NCI-H2196 (cell line): ENCODE data around the gene CROCC2.

Experiments used
- DNase-seq: peaks from one replicate; lab custom pipeline; 2025; ENCODE audit not compliant: unreplicated experiment; lab: John Stamatoyannopoulos, UW

The CROCC2 gene

GRCh38 chr2:241033994-241034393, 127.9 kb downstream of the CROCC2 start:
- no peak for DNase-seq

DNA sequence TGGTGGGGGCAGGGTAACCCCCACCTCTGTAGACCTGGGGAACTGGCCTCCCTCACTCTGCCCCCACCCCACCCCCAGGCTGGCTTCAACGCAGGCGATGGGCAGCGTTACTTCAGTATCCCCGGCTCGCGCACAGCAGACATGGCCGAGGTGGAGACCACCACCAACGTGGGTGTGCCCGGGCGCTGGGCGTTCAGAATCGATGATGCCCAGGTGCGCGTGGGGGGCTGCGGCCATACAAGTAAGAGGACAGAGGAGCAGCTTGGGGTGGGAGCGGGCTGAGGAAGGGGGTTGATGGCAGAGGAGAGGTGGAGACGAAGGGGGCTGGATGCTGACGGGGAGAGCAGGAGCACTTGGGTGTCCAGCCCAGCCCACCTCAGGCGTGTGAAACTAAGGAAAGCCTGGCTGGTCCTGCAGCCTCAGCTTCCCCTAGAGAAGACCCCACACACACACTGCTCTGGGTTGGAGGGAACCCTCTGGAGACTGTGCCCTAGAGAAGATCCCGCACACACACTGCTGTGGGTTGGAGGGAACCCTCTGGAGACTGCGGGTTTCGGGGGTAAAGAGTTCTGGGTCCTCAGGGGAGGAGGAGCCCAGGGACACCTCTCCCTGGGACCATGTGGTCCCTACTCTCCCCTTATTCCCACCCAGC, 128.5 kb downstream of the CROCC2 start:
- DNase-seq, result no peak

GRCh38 chr2:241035142-241035817, 129.1 kb downstream of the CROCC2 start:
- DNase-seq, result no peak

DNA sequence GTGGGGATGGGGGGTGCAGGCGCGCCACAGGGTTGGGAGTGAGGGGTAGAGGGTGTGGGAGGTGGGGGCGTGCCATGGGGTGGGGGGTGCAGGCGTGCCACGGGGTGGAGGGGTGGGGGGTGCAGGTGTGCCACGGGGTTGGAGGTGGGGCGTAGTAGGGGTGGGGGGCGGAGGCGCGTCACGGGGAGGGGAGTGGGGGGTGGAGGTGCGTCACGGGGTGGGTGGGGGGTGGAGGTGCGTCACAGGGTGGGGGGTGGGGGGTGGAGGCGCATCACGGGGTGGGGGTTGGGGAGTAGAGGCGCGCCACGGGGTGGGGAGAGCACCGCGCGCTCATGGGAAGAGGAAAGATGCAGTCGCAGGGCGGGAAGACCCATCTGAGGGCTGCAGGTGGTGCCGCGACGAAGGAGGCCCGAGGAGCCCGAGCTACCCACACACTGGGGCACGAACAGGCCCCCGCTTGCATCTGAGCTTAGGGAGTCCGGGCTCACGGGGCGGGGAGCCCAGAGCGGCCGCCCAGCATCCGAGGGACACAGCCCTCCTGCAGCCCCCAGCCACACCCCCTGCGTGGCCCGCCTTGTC, 129.8 kb downstream of the CROCC2 start:
- DNase-seq, result no peak

DNA sequence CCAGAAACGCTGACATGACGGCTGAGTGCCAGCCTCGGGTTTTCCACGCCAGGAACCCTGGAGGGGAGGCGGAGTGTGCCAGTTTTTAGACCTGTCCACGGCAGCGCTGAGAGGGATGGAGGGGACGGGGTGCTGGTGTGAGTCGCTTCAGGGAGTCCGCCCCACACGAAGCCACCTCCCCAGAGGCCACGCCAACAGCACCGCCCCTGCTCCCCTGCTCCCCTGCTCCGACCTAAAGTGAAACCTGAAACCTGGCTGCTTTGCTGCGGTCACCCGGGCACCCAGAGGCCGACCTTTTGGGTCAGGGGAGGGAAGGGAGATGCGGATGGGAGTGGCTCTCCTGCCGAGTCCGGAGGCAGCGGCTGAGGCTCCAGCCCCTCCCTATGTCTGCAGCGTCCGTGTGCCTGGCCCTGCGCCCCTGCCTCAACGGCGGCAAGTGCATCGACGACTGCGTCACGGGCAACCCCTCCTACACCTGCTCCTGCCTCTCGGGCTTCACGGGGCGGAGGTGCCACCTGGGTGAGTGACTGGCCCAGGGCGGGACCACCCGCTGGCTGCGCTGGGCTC, 130.3 kb downstream of the CROCC2 start:
- DNase-seq, result peak; percentile 18

- DNase-seq, result no peak
Observed at GRCh38 chr2:241036964-241037421, 130.9 kb downstream of the CROCC2 start.

- DNase-seq, result no peak
Observed at GRCh38 chr2:241037498-241037897, 131.4 kb downstream of the CROCC2 start.

DNA sequence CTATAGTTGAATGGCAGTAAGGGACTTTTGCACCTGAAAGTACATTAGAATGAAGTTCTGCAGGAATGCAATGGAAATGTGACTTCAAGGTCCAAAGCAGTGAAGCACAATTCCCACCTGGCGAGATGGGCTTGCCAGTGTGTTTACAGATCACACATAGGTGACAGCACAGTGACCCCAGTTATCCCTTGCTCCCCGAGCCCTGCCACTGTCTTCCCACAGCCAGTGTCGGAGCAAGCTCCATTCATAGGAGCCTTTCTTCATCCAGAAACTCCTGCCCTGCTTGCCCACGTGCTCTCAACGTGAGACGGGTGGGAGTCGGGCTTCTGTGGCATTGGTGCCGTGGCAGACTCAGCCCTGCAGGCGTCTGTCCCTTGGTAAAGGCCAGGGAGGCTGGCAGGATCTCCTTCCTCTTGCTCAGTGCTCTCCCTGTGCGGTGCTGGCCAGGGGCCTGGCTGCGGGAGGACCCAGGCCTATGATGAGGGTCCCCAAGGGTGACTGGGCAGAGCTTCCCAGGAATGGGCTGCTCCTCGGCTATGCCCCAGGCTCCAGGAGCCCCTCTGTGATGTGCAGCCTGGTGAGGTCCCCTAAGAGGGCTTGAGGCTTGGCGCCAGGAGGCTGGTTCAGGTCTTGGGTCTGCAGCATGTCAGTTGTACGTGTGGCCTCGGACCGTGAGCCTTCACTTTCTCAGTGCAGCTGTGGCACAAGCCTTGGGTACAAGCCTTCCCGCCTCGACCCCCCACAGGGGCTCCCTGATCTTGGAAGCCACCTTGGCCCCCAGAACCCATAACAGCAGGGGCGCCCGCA, 132.4 kb downstream of the CROCC2 start:
- DNase-seq, result no peak

DNA sequence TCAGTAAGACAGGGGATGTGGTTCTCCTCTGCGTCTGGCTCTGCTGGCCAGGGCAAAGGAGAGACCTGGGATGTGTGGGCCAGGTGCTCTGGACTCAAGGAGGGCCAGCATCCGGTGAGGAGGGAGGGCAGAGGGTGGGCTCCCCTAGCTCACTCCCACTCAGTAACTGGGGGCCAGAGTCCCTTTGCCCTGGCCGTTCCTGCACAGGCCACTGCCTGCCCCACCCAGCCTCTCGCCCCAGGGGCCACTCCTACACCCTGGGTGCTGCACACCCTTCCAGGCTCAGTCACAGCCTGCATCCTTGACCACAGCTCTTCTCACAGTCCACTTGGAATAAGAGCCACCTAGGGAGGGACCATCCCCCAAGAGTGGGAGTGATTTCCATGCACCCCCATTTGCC, 133.3 kb downstream of the CROCC2 start:
- no peak for DNase-seq

DNA sequence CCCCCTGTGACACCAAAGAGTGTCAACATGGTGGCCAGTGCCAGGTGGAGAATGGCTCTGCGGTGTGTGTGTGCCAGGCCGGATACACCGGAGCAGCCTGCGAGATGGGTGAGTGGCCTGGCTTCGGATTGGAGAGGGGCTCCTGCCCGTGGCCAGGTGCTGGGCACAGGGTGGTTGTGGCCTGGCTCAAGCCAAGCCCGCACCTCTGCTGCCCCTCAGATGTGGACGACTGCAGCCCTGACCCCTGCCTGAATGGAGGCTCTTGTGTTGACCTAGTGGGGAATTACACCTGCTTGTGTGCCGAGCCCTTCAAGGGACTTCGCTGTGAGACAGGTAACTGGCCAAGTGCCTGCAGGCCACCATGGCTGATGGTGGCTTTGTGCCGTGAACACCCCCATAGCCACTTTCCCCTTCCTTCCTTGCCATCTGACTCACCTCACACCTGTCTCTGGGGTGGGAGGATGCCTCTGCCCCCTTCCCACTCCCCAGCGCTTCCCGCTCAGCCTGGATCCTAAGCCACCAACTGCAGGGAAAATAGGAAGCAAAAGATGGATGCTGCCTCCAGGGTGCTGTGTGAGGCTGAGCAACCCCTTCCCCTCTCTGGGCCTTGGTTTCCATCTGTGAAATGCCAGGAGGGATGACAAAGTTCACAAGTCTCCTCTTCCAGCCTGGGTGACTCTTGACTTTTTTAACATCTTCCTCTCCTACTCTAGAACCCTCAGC, 134.1 kb downstream of the CROCC2 start:
- DNase-seq, result no peak

GRCh38 chr2:241041589-241042158, 135.5 kb downstream of the CROCC2 start:
- DNase-seq, result no peak
